NCI-H510A (cell line): ENCODE results near the gene TUBA3E.
A peak's percentile ranks its signal among the peaks of the same experiment; 100 is the strongest.
"Not testable (repeated sequence)": the region's sequence is repeated elsewhere in the genome, so short reads cannot be mapped to it uniquely, and the experiment has no call there.

Source experiments
- DNase-seq: peaks from one replicate; lab custom pipeline; 2025; lab: John Stamatoyannopoulos, UW

TUBA3E gene

DNA sequence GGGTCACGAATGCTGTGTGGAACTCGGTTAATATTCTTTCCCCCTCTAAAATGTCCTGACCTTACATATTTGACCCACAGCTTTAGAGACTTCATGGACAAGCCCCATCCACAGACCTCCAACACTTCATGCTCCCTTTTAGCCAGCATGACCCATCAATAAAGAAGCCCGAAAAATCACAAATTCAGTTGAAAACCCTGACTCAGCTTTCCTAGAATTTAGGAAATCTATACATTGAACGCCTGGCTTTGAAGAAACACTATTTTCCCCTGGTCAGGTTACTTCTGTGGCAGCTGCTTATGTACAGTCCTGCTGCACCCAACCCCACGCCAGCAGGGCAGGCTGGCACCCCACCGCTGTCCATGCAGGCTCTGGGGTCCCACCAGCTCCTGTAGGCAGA lies 6.9 kb downstream of the TUBA3E start:
- not testable (repeated sequence) for DNase-seq

DNA sequence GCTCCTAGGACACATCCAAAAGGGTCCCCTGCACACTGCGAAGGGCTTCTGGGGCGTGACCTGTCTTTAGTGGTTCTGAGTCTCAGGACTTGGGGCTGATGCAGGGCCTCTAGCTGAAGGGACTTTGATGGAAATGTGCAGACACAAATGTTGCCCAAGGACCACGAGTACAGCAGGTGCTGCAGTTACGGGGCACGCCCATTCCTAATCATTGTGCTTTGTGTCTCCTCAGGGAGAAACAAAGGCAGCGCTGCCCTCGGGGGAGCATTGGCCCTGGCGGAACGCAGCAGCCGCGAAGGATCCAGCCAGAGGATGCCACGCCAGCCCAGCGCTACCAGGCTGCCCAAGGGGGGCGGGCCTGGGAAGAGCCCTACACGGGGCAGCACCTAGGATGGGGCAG lies 8.0 kb downstream of the TUBA3E start:
- no peak for DNase-seq

DNA sequence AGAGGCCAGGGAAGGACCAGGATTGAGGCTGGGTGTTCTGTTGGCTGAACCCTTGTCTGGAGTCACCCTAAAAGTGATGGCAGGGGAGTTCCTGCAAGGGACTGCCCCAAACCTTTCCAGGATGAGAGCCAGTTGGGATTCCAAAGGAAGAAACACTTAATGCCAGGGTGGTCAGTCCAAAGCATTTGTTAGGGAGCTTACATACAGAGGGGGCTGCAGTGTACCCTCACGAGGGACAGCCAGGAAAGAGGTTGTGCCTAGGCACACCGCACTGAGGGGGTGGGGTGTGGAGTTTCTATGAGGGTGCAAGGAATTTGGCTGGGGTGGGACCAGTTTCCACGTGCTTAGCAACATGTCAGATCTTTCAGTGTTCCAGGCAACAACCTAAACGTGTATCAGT lies 9.3 kb downstream of the TUBA3E start:
- not testable (repeated sequence) for DNase-seq

DNA sequence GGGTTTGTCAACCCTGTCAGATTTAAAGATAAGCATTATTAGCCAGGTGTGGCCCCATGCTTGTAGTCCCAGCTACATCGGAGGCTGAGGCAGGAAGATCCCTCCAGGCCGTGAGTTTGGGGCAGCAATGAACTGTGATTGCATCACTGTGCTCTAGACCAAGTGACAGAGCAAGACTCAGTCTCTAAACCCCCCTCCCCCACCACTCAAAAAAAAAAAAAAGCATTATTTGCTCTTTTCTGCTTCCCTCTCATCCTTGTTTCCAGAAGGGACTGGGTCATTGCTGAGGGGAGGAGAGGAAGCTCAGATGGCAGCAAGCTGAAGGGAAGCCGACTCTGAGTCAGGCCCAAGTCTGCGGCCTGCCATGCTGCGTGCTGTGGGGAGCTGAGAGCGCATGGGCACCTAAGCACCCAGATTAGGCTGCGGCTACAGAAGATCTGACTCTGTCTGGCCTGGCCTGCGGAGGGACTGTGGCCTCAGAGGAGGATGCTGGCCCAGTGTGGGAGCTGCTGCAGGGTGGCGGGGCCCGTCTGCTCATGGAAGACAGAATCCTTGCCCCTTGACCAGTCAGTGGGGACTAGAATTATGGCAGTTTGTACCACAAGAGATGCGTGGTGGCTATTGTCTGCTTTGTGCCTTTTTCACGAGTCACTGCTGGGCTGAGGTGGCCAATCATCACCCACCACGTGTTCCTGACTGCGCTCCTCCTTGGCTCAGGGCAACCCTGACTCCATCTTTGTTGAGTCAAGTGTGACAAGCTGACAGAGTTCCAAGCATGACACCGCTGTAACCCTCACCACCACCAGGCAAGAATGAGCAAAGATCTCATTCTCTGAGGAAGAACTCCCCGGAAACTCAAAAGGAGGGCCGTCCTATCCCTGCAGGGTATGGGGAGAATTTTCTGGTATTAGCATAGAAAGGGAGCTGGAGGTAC lies 10.1 kb downstream of the TUBA3E start:
- DNase-seq, result not testable (repeated sequence)

DNA sequence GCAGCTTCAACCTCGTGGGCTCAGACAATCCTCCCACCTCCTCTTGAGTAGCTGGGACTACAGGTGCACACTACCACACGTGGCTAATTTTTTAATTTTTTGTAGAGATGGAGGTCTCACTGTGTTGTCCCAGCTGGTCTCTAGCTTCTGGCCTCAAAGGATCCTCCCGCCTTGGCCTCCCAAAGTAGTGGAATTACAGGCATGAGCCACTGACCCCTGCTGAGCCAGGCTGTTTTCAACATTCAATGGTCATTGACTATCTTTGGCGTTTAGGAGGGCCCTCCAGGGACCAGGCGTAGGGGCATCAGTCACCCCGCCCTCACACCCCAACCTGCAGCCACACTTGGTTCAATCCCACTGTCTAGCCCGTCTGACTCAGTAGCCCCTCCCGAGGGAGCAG lies 11.0 kb downstream of the TUBA3E start:
- DNase-seq, result no peak

DNA sequence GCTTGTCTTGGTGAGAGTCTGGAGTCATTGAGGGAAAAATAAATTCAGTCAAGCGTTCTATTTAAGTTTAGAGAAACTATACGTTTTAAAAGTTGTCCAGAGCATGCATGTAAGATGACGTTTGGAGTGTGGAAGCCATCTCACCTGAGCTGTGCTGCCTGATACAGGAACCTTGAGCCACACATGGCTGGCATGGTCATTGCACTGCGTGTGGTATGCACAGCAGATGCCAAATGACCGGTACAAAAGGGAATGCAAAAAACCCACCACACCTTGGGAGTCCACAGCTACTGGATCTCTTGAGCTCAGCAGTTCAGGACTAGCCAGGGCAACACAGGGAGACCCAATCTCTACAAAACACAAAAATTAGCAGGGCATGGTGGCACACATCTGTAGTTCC lies 11.8 kb downstream of the TUBA3E start:
- DNase-seq, result no peak

DNA sequence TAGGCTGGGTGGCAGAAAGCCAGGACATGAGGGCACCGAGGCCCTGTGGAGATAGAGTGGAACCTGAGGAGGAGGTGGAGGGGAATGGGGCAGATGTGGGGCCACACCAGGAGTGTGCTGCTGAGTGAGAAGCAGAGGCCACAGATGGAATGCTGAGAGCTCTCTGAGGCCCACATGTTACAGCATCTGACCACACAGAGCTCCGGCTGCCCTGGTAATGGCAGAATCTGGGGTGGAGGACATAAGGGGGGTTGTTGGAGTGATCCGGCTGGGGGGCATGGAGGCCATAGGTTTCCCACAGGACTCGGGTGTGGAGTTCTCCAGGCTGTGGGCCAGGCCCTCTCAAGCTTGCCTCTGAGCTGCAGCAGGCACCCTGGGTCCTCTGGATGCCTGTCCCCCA lies 12.3 kb downstream of the TUBA3E start:
- DNase-seq, result no peak

DNA sequence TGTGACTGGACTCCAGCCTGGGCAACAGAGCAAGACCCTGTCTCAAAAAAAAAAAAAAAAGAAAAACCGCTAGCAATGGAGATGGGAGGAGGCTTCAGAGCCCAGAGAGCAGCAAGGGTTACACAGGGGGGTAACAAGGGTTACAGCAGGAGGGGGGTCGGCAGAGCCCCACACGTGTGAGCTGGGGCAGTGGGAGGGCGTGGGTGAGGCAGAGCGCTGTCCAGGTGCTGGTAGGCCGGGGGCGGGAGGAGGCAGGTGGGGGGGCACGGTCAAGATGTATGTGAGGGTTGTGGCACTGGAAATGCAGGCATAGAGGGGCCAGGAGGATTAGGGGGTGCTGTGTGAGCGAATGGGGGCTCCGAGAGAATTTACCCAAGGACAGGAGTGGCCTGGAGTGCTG lies 12.8 kb downstream of the TUBA3E start:
- no peak for DNase-seq

DNA sequence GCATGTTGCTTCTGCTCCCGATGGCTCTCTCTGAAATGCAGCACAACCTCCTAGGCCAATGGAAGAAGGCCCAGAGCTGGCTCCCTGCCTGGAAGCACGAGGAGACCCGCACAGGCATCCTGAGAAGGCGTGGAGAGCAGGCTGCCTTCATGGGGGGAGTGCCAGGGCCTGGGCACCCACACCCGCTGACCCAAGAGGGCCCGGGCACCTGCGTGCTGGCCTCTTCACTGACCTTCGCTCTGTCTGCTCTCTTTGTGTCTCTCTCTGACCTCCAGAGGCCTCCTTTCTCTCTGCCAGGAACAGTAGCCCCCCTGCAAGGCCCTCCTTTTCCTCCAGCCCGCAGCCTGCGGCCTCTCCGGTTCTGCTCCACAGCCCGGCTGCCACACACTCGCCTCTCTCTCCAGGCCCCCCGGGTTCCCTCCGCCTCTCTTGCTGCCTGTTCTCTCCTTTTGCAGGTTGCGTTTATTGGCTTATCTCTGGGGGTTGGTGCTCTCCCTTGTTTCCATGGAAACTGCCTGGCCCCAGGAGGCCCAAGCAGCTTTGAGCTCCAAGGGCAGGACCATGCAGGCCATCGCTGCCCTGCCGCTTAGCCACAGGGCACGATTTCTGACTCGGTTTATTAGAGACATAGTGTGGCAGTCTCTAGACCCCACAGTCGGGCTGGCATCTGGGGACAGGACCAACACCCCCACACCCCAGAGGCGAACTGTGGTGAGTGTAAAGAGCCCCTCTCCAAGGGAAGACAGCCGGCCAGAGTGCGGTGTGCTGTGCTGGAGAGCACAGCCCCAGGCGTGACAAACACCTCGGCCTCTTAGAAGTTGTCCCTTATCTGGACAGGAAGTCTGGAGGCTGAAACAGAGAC lies 14.5 kb downstream of the TUBA3E start:
- DNase-seq, result no peak

DNA sequence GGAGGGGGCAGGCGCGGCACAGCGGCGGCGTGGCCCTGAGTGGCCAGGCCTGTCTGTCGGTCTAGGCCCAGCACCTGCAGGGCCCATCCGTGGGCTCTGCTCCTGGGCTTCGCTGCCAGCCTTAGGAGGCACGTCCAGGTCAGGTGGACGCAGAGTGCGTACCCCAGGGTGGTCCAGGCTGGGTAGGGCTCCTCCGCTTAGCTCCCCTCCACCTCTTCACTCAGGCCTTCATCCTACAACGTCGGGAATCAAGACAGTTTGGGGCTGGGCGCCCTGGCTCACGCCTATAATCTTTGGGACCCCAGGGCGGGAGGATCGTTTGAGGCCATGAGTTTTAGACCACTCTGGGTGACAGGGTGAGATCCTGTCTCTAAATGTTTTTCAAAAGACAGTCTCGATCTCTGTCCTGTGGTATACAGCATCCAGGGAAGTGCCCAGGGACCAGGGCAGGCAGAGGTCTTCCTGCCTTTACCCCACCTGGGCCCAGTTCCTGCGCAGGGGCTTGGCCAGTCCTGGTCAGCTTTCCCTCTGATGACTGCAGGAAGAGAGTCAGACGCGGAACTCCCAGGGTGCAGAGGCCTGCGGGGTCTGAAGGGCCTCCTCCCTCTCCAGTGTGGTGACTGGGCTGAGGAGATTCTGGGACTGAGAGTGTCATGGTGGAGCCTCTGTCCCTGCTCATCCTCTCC lies 15.3 kb downstream of the TUBA3E start:
- DNase-seq, result not testable (repeated sequence)

DNA sequence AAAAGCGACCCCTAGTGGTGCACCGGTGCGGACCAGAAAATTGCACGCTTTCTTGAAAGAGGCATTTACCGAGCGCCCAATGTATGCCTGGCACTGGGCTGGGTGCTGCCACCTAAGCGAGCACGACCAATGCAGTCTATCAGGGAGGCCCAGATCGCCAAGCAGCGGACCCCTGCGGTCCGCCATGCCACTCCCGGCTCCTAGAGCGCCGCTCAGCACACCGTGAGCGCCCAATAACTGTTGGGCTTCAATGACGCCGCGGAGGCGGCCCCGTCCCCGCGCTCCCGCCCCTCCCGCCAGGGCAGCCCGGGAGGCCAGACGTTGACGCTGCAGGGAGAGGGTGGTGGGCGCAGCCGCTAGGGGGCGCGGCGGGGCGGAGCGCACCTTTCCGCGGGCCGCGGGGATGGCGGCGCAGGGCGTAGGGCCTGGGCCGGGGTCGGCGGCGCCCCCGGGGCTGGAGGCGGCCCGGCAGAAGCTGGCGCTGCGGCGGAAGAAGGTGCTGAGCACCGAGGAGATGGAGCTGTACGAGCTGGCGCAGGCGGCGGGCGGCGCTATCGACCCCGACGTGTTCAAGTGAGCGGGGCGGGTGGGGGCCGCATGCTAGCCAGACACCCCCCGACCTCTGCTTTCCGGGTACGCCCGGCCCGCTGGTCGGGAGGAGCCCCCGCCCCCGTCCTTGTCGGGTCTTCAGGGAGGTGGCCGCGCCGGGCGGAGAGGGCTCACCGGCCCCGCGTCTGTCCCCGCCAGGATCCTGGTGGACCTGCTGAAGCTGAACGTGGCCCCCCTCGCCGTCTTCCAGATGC lies 16.2 kb downstream of the TUBA3E start, which contains the start of gene MZT2B:
TSS of gene MZT2B (plus strand) at position 383 of the 803 bp plus-strand sequence. CDS start at position 404, 21 bp downstream.
- peak; percentile 77 for DNase-seq

DNA sequence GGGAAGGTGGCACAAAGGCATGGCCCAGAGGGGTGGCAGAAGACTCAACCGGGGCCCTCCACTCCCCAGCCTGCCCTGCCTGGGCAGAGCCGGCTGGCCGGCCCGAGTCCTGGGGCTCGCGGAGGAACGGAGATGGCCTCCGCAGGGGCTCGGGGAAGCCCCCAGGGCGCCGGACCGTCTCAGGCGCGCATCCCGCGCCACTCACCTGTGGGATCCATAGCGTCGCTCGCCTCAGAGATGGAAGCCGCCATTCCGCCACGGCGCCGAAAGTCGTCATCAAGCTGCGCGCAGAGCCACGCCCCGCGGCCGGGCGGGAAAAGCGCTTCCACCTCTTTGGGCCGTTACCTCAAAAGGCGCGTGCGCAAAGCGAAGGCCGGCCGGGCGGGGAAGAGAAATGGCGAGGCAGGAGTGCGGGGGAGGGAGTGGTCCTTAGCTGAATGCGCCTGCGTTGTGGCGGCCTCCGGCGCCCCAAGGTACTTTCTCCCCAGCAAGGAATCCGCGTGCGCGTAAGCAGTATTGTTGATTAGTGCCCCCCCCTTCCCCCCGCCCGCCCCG lies 16.8 kb downstream of the TUBA3E start, which contains the start of gene SMPD4:
TSS of gene SMPD4 (minus strand) at position 278 of the 555 bp plus-strand sequence. CDS start 5,010 bp downstream, outside the sequence.
- peak; percentile 87 for DNase-seq

DNA sequence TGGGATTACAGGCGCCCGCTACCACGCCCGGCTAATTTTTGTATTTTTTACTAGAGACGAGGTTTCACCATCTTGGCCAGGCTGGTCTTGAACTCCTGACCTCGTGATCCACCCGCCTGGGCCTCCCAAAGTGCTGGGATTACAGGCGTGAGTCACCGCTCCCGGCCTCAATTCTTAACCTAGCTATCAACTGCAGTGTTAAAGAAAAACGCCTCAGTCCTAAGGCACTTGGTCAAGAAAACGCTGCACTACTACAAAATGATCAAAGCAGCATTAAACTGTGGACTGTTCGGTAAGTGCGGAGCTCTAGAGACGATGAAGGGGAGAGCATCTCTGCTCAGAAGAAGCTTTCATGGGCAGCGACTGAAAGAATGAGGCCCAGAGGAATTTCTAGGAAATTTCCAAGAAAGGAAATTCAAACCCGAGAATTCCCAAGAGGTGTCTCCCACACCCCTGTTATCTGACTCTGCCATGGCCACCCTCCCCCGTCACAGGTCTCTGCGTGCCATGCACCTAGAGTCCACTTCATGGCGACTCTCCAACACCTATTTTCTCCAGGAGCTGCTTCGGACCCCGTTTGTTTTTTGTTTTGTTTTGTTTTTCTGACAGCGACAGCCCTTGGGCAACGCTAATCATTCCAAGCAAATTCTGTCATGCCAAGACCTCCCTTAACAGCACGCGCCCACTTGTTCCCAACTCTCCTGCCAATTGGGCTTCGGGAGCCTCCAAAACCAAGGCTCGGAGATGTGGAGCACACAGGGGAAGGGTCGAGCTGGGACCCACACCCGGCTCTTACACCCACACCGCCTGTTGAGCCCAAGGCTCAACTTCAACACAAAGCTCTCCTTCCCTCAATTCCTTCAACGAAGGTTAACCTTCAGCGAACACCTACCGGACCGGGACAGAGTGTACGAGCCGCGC lies 17.6 kb downstream of the TUBA3E start:
- DNase-seq, result not testable (repeated sequence)

DNA sequence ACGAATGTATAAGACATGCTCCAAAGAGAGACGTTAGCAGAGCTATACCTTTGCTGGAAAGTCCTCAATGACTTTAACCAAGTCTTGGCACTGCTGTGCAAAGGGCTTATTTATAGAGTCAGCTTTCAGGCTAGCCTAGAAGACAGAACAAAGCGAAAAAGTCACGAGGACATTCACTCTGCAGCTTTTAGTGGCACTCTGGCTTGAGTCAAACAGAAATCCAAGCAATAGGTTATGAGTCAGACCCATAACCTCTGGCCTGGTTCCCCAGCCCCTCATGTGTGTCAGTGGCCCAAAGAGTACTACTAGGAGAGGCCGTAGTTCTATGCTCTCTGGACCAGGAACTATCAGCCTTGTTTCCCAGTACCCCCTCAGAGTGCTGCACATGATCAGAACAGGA lies 23.4 kb downstream of the TUBA3E start:
- not testable (repeated sequence) for DNase-seq

DNA sequence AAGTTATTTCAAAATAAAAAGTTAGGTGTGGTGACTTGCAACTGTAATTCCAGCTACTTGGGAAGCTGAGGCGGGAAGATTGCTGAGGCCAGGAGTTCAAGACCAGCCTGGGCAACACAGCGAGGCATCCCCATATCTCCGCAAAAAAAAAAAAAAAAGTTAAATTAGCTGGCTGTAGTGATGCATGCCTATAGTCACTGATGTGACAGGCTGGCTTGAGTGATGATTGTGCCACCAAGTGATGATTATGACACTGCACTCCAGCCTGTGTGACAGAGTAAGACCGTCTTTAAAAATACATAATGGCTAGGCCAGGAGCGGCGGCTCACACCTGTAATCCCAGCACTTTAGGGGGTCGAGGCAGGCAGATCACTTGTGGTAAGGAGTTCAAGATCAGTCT lies 28.3 kb downstream of the TUBA3E start:
- DNase-seq, result no peak

DNA sequence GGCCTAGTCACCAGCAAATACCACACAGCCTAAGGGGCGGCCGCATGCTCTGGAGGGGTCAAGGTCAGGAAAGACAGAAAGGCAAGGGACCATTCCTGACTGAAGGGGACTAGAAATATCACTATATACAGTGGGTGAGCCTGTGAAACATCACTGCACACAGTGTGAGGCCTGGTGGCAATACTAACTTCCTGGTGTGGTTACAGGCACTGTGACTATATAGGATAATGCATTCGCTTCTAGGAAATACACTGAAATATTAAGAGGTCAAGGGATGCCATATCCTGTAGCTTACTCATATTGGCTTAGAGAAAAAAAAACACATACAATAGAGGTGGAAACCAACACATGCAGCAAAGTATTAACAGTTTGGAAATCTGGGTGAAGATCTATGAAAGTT lies 29.1 kb downstream of the TUBA3E start:
- DNase-seq, result not testable (repeated sequence)

DNA sequence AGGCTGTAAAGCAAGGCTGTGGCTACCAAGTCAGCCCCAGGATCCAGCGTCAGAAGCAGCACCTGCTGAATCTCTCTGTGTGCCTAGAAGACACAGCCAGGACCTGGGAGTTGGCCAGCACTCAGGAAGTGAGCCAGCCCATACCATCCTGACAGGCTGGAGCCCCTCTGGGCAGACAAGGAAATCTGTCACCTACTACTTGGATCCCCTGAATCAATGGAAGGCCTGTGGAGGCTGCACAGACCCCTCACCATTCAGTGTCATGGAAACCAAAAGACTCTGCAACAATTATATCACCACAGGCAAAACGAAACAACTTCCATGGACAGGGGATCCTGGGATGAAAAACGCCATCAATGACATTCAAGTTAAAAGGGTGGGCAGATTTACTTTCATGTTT lies 31.6 kb downstream of the TUBA3E start:
- not testable (repeated sequence) for DNase-seq

DNA sequence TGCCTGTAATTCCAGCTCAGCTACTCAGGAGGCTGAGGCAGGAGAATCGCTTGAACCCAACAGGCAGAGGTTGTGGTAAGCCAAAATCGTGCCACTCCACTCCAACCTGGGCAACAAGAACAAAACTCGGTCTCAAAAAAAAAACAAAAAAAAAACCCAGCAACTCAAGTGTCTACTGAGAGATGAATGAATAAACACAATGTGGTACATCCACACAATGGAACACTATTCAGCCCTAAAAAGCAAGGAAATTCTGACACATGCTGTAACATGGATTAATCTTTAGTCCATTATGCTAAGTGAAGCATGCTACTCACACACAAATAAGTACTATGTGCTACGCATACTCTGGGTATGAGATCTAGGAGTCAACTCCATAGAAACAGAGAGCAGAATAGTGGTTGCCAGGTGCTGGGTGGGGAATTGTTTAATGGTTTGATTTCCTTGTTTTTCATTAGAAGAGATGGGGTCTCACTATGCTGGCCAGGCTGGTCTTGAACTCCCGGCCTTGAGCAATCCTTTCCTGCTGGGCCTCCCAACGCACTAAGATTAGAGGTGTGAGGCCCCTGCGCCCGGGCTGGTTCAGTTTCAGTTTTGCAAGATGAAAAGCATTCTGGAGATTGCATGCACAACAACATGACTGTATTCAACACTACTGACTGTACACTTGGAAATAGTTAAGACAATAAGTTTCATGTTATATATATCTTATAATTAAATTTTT lies 32.8 kb downstream of the TUBA3E start:
- no peak for DNase-seq

DNA sequence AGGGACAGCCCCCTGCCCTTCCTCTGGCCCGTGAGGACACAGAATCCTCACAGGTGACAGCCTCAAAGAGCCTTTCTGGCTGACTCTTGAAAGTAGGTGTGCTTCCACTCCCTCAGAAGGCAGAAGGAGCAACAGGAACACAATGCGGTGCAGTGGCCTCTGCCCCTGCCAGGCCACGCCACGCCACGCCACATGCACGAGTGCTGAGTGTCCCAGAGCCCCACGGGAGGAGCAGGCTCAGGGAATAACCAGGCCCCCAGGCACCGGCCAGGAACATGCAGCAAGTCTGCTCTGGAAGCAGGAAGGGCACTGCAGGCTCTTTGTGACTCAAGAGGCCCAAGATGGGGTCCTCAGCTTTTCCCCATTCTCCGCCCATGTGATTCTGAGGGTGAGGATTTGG lies 35.3 kb downstream of the TUBA3E start:
- no peak for DNase-seq
